GM12878 (cell line): ENCODE results near the gene NPAS2. TPM values are rescaled to one million over a fixed set of nuclear protein-coding genes. Genes with fewer than 3 reads are reported as not detected.

Experiments used
- ATAC-seq: fragments of 200-7000 bp; cut with Tn5 transposase; 3 replicates; pipeline ENCODE4 v1.9.1; 2020; ENCODE audit warnings: mild to moderate bottlenecking, moderate library complexity
- BruUV-seq: library from RNA; stranded (reverse); fragments of 400-500 nt; replicated peaks from 2 replicates; lab custom pipeline; 2021; lab: Mats Ljungman, UMichigan
- CTCF ChIA-PET: fragments of 300-600 bp; sonication (Branson Sonifier 250); formaldehyde crosslinking; extraction: SDS; loops from one replicate; lab custom pipeline; 2021; ENCODE audit warnings: inconsistent platforms; lab: Yijun Ruan, JAX
- POLR2A ChIA-PET: fragments of 350-600 bp; formaldehyde crosslinking; extraction: SDS; loops from one replicate; lab custom pipeline; 2021; ENCODE audit warnings: inconsistent platforms; lab: Charles Lee
- RAD21 ChIA-PET: fragments of 300-600 bp; sonication (Branson Sonifier 250); formaldehyde crosslinking; loops from one replicate; lab custom pipeline; 2023; ENCODE audit warnings: antibody characterized with exemption; ENCODE audit not compliant: unreplicated experiment; lab: Charles Lee
- SMC1A ChIA-PET: fragments of 300-600 bp; sonication (Branson Sonifier 250); formaldehyde crosslinking; loops from one replicate; lab custom pipeline; 2023; ENCODE audit not compliant: unreplicated experiment, uncharacterized antibody; lab: Charles Lee
- DNase-seq: peaks from one replicate; pipeline ENCODE4 v3.0.0-alpha.2; 2011; ENCODE audit warnings: low read depth, low spot score
- FAIRE-seq: peaks from 3 replicates; lab custom pipeline; 2011; peaks lifted over from hg19 to GRCh38; lab: Jason Lieb, UNC
- H2AFZ ChIP-seq: 2 replicates; pipeline ENCODE4 v1.6.0; 2011; ENCODE audit warnings: low read depth, low read length, control low read depth; ENCODE audit not compliant: control insufficient read depth
- H3K27ac ChIP-seq: 2 replicates; pipeline ENCODE4 v1.5.1; 2011; ENCODE audit warnings: control low read depth; ENCODE audit not compliant: control insufficient read depth, insufficient read depth
- H3K27me3 ChIP-seq, 2 experiments: replicated peaks in 1 of 2; 2 replicates each; pipeline versions ENCODE4 v1.6.0 to v1.6.1; 2011; ENCODE audit warnings: low read length in 1 of 2; ENCODE audit not compliant: control insufficient read depth in 2 of 2, insufficient read depth in 2 of 2
- H3K36me3 ChIP-seq, 2 experiments: 2 replicates each; pipeline ENCODE4 v1.5.1; 2011; ENCODE audit warnings: low read length in 1 of 2; ENCODE audit not compliant: control insufficient read depth in 2 of 2, insufficient read depth in 2 of 2
- H3K4me1 ChIP-seq: 2 replicates; pipeline ENCODE4 v1.6.1; 2011; ENCODE audit warnings: mild to moderate bottlenecking, low read length, moderate library complexity, mixed read lengths; ENCODE audit not compliant: control insufficient read depth, insufficient read depth
- H3K4me2 ChIP-seq: 2 replicates; pipeline ENCODE4 v1.6.0; 2011; ENCODE audit warnings: control low read depth; ENCODE audit not compliant: control insufficient read depth, insufficient read depth
- H3K4me3 ChIP-seq: fragments of 200-600 bp; sonication (generic); 2 replicates; pipeline ENCODE4 v1.5.1; 2016
- H3K79me2 ChIP-seq: 2 replicates; pipeline ENCODE4 v1.6.0; 2011; ENCODE audit warnings: low read length; ENCODE audit not compliant: control insufficient read depth, insufficient read depth
- H3K9ac ChIP-seq: 2 replicates; pipeline ENCODE4 v1.8.0; 2011; ENCODE audit warnings: low read length, control low read depth, mixed read lengths; ENCODE audit not compliant: control insufficient read depth, insufficient read depth
- H3K9me3 ChIP-seq: replicated peaks from 3 replicates; pipeline ENCODE4 v1.5.1; 2011; ENCODE audit warnings: mild to moderate bottlenecking, low read length; ENCODE audit not compliant: control insufficient read depth, insufficient read depth
- H4K20me1 ChIP-seq: 2 replicates; pipeline ENCODE4 v1.6.0; 2011; ENCODE audit not compliant: control insufficient read depth, insufficient read depth
- CHD4 ChIP-seq: fragments of 200-600 bp; sonication (generic); IDR thresholded peaks from 2 replicates; pipeline ENCODE4 v1.6.1; 2016; ENCODE audit warnings: mild to moderate bottlenecking
- ELK1 ChIP-seq: IDR thresholded peaks from 2 replicates; pipeline ENCODE4 v1.6.1; 2012; ENCODE audit warnings: low read depth, low read length, improper control_type of control experiment
- ESRRA ChIP-seq: IDR thresholded peaks from 2 replicates; pipeline ENCODE4 v1.6.1; 2012; ENCODE audit warnings: mild to moderate bottlenecking, low read length, improper control_type of control experiment
- JUNB ChIP-seq: IDR thresholded peaks from 2 replicates; pipeline ENCODE4 v1.6.1; 2016; ENCODE audit warnings: antibody characterized with exemption, mild to moderate bottlenecking
- KDM1A ChIP-seq: fragments of 200-600 bp; sonication (generic); IDR thresholded peaks from 2 replicates; pipeline ENCODE4 v1.6.1; 2016; ENCODE audit warnings: borderline replicate concordance
- PRDM15 ChIP-seq: fragments of 450-650 bp; formaldehyde crosslinking; IDR thresholded peaks from 2 replicates; pipeline ENCODE4 v1.4.0; 2020; ENCODE audit warnings: mild to moderate bottlenecking, moderate library complexity
- SMAD5 ChIP-seq: IDR thresholded peaks from 2 replicates; pipeline ENCODE4 v1.6.1; 2016; ENCODE audit warnings: antibody characterized with exemption, low read depth
- STAT1 ChIP-seq: fragments of 450-650 bp; conservative IDR thresholded peaks from 2 replicates; pipeline ENCODE4 v1.6.1; 2014; ENCODE audit warnings: antibody characterized with exemption, mild to moderate bottlenecking
- SUZ12 ChIP-seq: fragments of 200-600 bp; sonication (generic); IDR thresholded peaks from one replicate; pipeline ENCODE4 v1.6.1; 2018; ENCODE audit warnings: antibody characterized with exemption, mild to moderate bottlenecking; ENCODE audit not compliant: unreplicated experiment
- USF1 ChIP-seq: IDR thresholded peaks from 2 replicates; pipeline ENCODE4 v1.6.1; 2011; ENCODE audit warnings: borderline replicate concordance, low read depth, mild to moderate bottlenecking, moderate library complexity, mixed read lengths, low read length; ENCODE audit not compliant: insufficient read depth; ENCODE audit errors: extremely low read length
- YY1 ChIP-seq: IDR thresholded peaks from 2 replicates; pipeline ENCODE4 v1.6.1; 2011; ENCODE audit warnings: low read depth, mild to moderate bottlenecking, low read length
- ZNF687 ChIP-seq: fragments of 450-650 bp; IDR thresholded peaks from 2 replicates; pipeline ENCODE4 v1.6.1; 2017; ENCODE audit warnings: mild to moderate bottlenecking, moderate library complexity
- WGBS: methylation state at CpG from one replicate; pipeline ENCODE4 v1.1.6; 2016; ENCODE audit warnings: low lambda C conversion rate; ENCODE audit not compliant: insufficient replicate concordance, insufficient coverage; ENCODE audit errors: missing lambda C conversion rate; 5-methylcytosine and 5-hydroxymethylcytosine counted together
- in situ Hi-C: fragments of 300-500 bp; cut with MboI; formaldehyde crosslinking; loops from 9 replicates; pipeline ENCODE4 v1.14.3; 2018; ENCODE audit warnings: mixed read lengths
- intact Hi-C: fragments of 100-400 bp; cut with micrococcal nuclease; formaldehyde crosslinking; loops from one replicate; pipeline ENCODE4 v1.14.2; 2022; ENCODE audit not compliant: unreplicated experiment
- polyA plus RNA-seq, 11 experiments: library from polyadenylated mRNA; depleted of rRNA in 4 of 11; unstranded in 6 of 11; stranded (reverse) in 5 of 11; fragments of >200 nt; fragmentation: Nextera tagmentation in 4 of 11; fragmentation: Illumina TruSeq in 1 of 11; extraction: Ambion mirVana in 4 of 11; extraction: Trizol in 1 of 11; gene quantifications; 1 replicate in 1 of 11; 2 replicates in 10 of 11; pipeline versions ENCODE4 v1.2.1 to v1.2.3, GENCODE V29; 2011 to 2016; ENCODE audit warnings: inconsistent platforms in 2 of 11, missing spikeins in 2 of 11, low read depth in 1 of 11
- total RNA-seq, 4 experiments: library from RNA; depleted of rRNA in 3 of 4; stranded (reverse); fragments of >200 nt in 3 of 4; fragmentation: Illumina TruSeq in 1 of 4; extraction: Trizol in 1 of 4; gene quantifications; 2 replicates each; pipeline versions ENCODE4 v1.2.1 to v1.2.3, GENCODE V29; 2013 to 2021

The NPAS2 gene
- total and polyA plus RNA-seq, 10 of the 15 experiments (the other 5 are each of a cell fraction or from before 2014, with no cell fraction given), result 0.08 TPM; not detected in 9

- TF ChIP-seq ZNF687, result no peak
These were observed 32.5 kb downstream of the NPAS2 start (continued) for GRCh38 chr2:100852447-100852846.

GRCh38 chr2:100852999-100853908 lies 33.3 kb downstream of the NPAS2 start:
- no peak overlapping the region for H3K9ac ChIP-seq
- TF ChIP-seq SMAD5, result no peak
- no peak for TF ChIP-seq USF1
- no peak for TF ChIP-seq CHD4
- TF ChIP-seq YY1, result no peak
- TF ChIP-seq JUNB, result no peak
- TF ChIP-seq KDM1A, result no peak
- no peak for TF ChIP-seq SUZ12
- TF ChIP-seq ELK1, result no peak
- no peak for TF ChIP-seq ESRRA
- TF ChIP-seq STAT1, result no peak
- no peak for TF ChIP-seq PRDM15

More at GRCh38 chr2:100852999-100853908, 33.3 kb downstream of the NPAS2 start:
- WGBS, result 40% methylated on average over 13 of the region's 14 CpGs
- intact Hi-C loops (no loop called here), in situ Hi-C loops (no loop called here)
- SMC1A ChIA-PET, result no interaction called here
- no TSS peak for BruUV-seq
- no peak overlapping the region for H2AFZ ChIP-seq
- ATAC-seq (no peak), DNase-seq (no peak), FAIRE-seq (no peak)
- RAD21 ChIA-PET, result no interaction called here
- CTCF ChIA-PET, result no interaction called here
- no peak overlapping the region for H3K4me3 ChIP-seq
- H3K4me1 ChIP-seq, result no peaks in the 10 kb centered on the region
- no peaks in the 10 kb centered on the region for H3K79me2 ChIP-seq
- no peaks in the 10 kb centered on the region; a peak in 1 of 4 replicates for H3K27me3 ChIP-seq
- H3K36me3 ChIP-seq, result no peaks in the 10 kb centered on the region
- no peak overlapping the region for H3K27ac ChIP-seq
- POLR2A ChIA-PET, result no interaction called here
- no peak overlapping the region for H3K4me2 ChIP-seq
- H3K9me3 ChIP-seq, result no peaks in the 10 kb centered on the region
- no peaks in the 10 kb centered on the region for H4K20me1 ChIP-seq
